ENCODE results near the gene GID4.

- no peak for TF ChIP-seq CTCF (IDR thresholded peaks at IDR 0.05; ENCODE audit: low read depth, low read length, missing input control)
- no peak for TF ChIP-seq EGR1 (IDR thresholded peaks at IDR 0.05; ENCODE audit: low read depth in 2 of 2)
- TF ChIP-seq TAF1 (conservative IDR thresholded peaks at IDR 0.05), result no peak
- TF ChIP-seq MAX (IDR thresholded peaks at IDR 0.05), result no peak
Measured at GRCh38 chr17:18107061-18107790, 68.0 kb downstream of the GID4 start.
